RWPE2 (cell line): ENCODE data around the gene DENND1C.

Experiments
- ATAC-seq: fragments of 200-7000 bp; cut with Tn5 transposase; 3 replicates; pipeline ENCODE4 v1.9.1; 2021; ENCODE audit warnings: low read depth
- DNase-seq: peaks from one replicate; pipeline ENCODE4 v3.0.0-alpha.2; 2020; ENCODE audit warnings: low spot score
- H3K27ac ChIP-seq: fragments of 450-650 bp; 2 replicates; pipeline ENCODE4 v1.5.1; 2017; ENCODE audit warnings: mild to moderate bottlenecking; ENCODE audit not compliant: poor library complexity, severe bottlenecking
- H3K27me3 ChIP-seq: fragments of 250-450 bp; sonication (Bioruptor Pico); 2 replicates; pipeline ENCODE4 v1.5.1; 2021; ENCODE audit warnings: mild to moderate bottlenecking, moderate library complexity; ENCODE audit not compliant: insufficient read depth, poor library complexity, severe bottlenecking
- H3K36me3 ChIP-seq: fragments of 250-450 bp; sonication (Bioruptor Pico); 2 replicates; pipeline ENCODE4 v1.5.1; 2020; ENCODE audit warnings: low read depth, mild to moderate bottlenecking, moderate library complexity
- H3K4me1 ChIP-seq: fragments of 250-450 bp; sonication (Bioruptor Pico); 2 replicates; pipeline ENCODE4 v1.5.1; 2021; ENCODE audit warnings: mild to moderate bottlenecking, moderate library complexity; ENCODE audit not compliant: insufficient read depth, poor library complexity, severe bottlenecking
- H3K4me3 ChIP-seq: fragments of 250-450 bp; sonication (Bioruptor Pico); 2 replicates; pipeline ENCODE4 v1.5.1; 2021; ENCODE audit warnings: mild to moderate bottlenecking, moderate library complexity; ENCODE audit not compliant: severe bottlenecking
- H3K9me3 ChIP-seq: fragments of 250-450 bp; sonication (Bioruptor Pico); 2 replicates; pipeline ENCODE4 v1.5.1; 2021; ENCODE audit warnings: mild to moderate bottlenecking, moderate library complexity; ENCODE audit not compliant: severe bottlenecking
- CTCF ChIP-seq: fragments of 450-650 bp; IDR thresholded peaks from one replicate; pipeline ENCODE4 v1.5.1; 2017; ENCODE audit warnings: mild to moderate bottlenecking, moderate library complexity; ENCODE audit not compliant: poor library complexity, severe bottlenecking

Gene DENND1C

GRCh38 chr19:6528544-6529121 is 47.0 kb upstream of the DENND1C start:
- H3K27me3 ChIP-seq: peaks cover 5% of the 10 kb centered on the region
- ATAC-seq (no peak), DNase-seq (no peak)
- no peaks in the 10 kb centered on the region for H3K9me3 ChIP-seq
- no peak overlapping the region for H3K27ac ChIP-seq
- TF ChIP-seq CTCF: no peak
- no peaks in the 10 kb centered on the region for H3K36me3 ChIP-seq
- no peaks in the 10 kb centered on the region for H3K4me1 ChIP-seq
- no peak overlapping the region for H3K4me3 ChIP-seq

GRCh38 chr19:6527893-6528543 is 46.4 kb upstream of the DENND1C start:
- no peaks in the 10 kb centered on the region for H3K4me1 ChIP-seq
- no peak for DNase-seq
- no peak overlapping the region for H3K27ac ChIP-seq
- H3K36me3 ChIP-seq: no peaks in the 10 kb centered on the region
- no peaks in the 10 kb centered on the region for H3K9me3 ChIP-seq
- H3K27me3 ChIP-seq: peaks cover 5% of the 10 kb centered on the region
- no peak for ATAC-seq
- no peak overlapping the region for H3K4me3 ChIP-seq
- no peak for TF ChIP-seq CTCF

- ATAC-seq: no peak
- peaks cover 3% of the 10 kb centered on the region for H3K4me1 ChIP-seq
- H3K9me3 ChIP-seq: no peaks in the 10 kb centered on the region
Observed at GRCh38 chr19:6524311-6524710, 42.7 kb upstream of the DENND1C start.

GRCh38 chr19:6522712-6523111 is 41.1 kb upstream of the DENND1C start:
- no peaks in the 10 kb centered on the region for H3K9me3 ChIP-seq
- peaks cover 6% of the 10 kb centered on the region for H3K4me1 ChIP-seq
- no peak for ATAC-seq
- no peaks in the 10 kb centered on the region for H3K36me3 ChIP-seq
- TF ChIP-seq CTCF: no peak
- no peak for DNase-seq
- no peaks in the 10 kb centered on the region for H3K27me3 ChIP-seq
- no peak overlapping the region for H3K27ac ChIP-seq
- H3K4me3 ChIP-seq: no peak overlapping the region

More at GRCh38 chr19:6524311-6524710, 42.7 kb upstream of the DENND1C start:
- Histone ChIP-seq H3K27ac (no peak overlapping the region), H3K36me3 (no peaks in the 10 kb centered on the region), H3K4me3 (no peak overlapping the region), H3K27me3 (no peaks in the 10 kb centered on the region)
- no peak for TF ChIP-seq CTCF
- DNase-seq: no peak
